Stimulated activated CD4-positive, alpha-beta T cell treated with anti-CD3 and anti-CD28 coated beads, Interleukin-2, amount 100 ng/mL, for 4 hours (primary cell): ENCODE results near the gene UBQLN4.

ENCODE experiments used
- DNase-seq: peaks from one replicate; pipeline ENCODE4 v3.0.0-alpha.2; 2020; ENCODE audit warnings: low read depth

The UBQLN4 gene

DNA sequence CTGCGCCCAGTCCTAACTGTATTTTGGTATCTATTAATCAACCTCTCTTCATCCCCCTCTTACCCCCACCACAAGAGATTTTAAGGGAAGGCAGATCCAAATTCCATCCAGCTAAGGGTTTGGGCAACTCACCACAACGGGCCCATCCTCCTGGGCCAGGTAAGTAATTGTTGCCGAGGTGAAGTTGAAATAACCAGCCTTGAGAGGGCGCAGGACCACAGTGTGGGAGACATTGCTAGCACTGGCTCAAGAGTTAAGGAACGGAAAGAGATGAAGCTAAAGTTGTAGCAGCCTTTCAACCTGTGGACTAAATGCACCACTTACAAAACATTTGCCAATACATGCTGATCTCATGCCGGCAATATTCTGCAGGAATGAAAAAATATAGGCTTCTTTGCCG, 38.8 kb downstream of the UBQLN4 start:
- no peak for DNase-seq

DNA sequence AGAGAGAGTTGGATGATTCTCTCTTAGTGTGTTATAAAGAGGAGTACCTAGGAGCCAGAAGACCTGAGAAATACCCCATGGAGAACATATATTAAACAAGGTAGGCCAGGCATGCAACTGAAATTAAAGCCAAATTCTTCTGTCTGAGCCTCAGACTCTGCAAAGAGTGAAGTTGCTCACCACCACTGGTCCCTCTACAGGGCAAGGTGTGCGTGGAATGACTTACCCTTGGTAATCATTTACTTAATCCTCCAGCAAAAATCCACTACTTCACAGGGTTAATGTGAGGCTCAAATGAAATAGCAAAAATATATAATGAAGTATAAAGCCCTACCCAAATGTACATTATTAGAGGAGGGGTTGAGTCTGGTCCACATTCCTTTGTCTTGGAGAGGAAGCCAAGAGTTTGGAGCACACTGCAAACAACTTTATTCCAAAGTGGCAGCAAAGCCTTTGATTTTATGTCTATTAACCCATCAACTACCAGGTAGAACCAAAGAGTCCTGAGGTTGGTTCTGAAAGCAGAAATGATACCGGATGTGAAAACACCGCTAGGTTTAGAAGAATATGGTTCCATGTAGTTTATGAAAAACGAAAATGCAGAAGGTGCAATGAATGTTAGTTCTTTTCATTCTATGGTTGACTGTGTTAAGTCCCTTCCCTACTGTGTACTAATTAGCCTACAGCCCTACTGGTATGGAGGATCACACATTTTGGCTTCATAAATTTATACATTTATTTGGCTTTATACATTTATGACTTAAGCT, 41.4 kb downstream of the UBQLN4 start:
- DNase-seq = no peak

DNA sequence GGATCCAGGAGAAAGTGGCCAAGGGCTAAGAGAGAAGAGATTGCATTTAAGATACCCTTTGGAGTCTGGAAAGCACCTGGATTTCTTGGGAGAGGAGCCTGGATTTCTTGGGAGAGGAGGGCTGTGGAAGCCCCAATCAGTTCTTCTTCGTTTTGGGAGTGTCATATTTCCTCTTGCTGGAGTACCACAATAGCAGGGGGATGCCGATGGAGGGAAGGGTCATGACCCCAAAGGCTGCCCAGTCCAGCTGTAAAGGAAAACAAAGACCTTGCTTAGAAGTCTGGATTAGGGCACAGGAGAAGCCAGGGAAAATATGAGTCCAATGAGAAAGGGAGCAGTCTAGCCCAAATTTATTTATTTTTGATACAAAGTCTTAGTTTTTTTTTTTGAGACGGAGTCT, 44.2 kb downstream of the UBQLN4 start:
- no peak for DNase-seq

DNA sequence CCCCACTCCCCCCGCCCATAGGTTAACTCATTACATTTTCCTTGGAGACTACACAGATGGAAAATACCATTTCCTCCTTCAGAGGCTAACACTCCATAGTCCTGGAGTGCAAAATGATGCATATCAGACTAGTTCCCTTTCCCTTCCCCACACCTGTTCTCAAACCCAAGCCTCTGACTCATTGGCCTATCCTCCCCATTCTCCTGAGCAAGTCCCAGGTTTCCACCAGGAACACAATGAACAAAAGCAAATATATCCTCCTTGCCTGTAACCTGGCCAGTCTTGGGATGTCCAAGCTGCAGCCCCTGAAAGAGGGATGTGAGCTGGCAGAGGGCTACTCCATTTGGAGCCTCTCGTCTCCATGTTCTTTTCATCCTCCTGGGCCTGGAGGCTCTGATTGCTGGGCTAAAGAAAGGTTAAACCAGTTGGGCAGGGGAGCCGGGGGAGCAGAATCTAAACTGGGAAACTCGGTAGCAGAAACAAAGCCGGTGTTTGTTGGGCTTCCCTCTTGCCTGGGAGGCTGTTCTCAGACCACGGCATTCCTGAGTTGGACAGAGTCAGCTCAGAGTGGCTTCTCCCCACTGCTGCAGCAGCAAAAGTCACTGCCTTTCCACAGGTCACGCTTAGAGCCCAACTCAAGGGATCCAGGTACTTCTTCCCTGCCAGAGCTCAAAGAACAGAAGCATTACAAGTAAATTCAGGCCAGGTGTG, 46.8 kb downstream of the UBQLN4 start:
- DNase-seq = no peak

DNA sequence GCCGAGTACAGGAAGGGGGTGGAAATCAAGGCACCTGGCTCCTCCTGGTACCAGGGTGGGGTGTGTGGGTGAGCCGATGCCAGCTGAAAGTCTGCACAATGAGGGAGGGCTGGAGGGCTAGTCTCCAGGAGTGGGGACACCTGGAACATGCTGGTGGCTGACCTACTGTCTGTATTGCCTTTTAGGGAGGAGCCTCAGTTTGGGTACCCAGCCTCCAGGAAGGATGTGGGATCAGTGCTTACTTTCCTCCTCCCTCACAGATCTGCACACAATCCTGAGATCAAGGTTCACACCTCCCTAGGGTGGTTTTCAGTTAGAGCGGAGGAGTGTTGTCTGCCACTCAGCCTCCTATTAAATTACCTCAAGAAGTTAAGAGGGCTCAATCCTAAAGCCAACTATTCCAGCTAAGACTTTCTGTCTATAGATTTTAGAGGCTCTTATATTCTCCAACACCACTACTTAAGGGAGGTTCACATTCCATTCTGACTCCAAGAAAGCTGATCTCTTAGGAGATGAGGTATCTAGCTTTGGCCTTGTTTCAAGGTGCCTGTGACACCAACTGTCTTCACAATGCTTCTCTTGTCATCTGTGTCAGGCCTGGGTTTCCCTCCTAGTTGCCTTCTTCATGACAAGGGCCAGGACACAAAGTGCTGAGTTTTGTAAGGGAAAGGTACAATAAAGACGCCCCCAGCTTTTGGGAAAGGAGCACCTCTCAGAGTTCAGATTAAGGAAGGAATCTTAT, 48.6 kb downstream of the UBQLN4 start:
- DNase-seq = no peak

DNA sequence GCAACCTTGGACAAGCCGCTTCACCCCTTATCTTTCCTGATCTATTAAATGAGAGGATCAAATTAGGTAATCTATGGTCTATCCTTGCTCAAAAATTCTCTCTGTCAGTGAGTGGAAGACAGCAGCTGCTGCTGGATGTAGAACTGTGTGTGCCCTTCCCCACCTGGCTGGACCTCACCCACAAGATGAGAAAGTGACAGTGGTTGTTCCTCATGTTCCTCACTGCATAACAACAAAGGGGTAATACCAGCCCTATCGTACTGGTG, 49.7 kb downstream of the UBQLN4 start:
- DNase-seq = no peak

DNA sequence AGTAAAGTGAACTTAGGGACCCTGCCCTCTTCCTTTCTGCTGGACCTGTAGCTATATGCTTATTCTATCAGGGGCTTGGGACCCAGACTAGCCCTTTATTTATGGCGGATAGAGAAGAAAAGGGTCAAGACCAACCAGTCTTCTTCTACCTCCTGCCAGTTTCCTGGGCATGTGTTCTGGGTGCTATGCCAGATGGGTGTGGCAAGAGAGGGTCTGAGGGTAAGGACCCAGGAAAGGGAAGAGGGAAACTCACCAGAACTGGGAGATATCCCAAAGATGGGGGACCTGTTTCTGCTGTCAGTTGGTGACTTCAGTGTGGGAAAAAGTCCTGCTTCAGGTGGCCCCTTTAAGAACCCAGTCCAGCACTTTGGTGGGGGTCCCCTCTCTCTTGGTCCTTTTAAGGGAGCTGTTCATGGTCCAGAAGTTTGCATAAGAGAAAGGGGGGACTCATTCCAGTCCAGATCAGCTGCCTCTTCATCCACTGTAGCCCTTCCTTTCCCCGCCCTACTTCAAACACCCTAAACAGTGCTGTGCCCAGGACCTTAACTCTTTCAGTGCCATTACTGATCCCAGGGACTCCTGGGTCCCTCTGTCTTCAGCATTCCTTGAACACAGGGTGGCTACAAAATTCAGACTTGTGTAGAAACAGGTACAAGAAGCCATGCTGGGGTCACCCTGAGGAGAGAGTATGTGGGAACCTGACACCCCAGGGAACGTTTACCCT, 51.2 kb downstream of the UBQLN4 start:
- DNase-seq = no peak

DNA sequence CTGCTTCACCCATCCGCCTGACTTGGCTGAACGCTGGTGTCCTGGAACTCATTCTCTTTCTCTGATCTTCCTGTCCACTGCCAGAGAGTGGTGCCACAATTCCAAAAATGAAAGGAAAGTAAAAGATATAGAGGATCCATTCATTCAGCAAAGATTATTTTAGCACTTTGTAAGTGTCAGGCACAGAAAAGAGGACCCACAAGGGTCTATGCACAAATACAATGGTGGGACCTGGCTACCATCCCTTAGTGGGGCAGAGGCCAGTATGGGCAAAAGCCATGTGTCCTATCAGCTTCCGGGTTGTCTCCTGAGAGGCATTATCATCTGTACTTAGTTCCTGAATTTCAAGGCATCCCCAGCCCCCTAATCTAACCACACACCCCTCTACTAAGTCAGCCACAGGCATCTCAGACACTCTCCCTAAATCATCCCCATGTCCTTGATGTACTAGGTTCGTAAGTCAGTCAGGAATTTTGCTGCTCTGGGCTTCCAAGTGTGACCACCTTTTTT, 51.9 kb downstream of the UBQLN4 start:
- DNase-seq = no peak

DNA sequence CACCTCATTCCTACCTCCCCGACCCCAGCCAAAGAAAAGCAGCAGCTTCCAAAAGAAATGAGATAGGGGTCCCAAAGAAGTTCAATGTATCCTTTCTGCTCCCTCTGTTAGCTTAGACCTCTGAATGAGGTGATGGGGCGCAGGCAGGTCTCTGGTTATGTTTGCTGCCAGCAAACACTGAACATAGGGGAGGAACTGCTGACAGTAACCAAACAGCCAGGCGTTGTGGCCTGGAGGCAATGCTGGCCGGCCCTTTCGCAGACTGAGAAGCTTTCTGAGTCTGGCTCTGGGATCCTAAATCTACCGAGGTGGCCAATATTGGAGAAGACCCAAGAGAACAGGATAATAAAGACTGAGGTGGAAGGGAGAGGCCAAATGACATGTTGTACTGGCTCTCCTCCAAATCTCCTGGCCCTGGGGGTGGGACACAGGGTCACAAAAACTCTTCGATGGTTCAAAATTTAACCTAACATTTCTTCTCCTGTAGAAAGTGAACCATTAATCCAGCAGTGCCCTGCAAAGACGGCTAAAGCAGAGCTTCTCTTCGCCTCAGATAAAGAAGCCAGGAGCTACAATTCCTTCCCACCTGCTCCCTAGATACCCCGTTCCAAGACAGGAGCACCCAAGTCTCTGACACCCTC, 52.5 kb downstream of the UBQLN4 start:
- DNase-seq = no peak

DNA sequence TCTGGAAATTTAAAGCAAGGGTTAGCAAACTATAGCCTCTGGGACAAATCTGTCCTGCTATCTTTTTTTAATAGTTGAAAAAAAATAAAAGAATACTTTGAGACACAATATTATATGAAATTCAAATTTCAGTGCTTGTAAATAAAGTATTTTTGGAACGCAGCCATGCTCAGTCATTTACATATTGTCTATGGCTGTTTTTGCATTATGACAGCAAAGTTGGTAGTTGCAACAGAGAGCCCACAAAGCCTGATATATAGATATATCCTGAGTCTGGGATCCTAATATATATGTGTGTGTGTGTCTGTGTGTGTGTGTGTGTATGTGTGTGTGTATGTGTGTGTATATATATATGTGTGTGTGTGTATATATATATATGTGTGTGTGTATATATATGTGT, 53.6 kb downstream of the UBQLN4 start:
- no peak for DNase-seq

DNA sequence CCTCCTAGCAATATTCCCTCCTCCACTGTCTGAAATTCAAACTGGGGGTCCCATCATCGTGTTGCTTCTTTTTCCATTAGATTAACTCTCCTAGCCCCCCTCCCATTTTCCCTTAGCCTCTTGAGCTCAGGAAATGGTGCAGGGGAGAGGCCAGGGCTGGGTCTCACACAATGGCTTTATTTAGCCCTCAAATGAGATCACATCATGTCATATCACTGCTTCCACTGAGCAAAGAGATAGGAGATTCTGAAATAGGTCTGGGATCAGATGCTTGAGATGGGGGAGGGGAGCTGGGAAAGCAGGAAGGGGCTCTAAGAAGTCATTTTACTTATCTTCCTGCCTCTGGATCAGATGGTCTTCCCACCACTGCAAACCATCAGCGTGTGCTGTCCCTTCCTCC, 57.4 kb downstream of the UBQLN4 start:
- DNase-seq = no peak

DNA sequence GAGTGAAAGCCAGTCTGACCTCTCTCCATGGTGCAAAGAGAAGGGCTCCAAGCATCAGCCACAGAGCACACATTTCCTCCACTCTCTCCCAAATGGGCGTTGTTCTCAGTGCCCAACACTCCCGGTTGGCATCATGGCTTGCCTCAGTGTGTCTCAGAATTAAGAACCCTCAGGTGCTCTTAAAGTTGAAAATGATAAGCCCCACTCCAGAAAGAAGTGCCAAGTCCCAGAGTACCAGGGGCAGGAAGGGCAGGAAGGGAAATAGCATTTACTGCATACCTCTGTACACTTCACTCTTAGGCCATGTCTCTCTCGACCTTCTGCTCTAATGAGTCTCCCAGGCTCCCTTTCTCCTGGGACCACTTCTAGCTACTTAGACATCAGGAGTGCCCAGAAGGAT, 60.0 kb downstream of the UBQLN4 start:
- DNase-seq = no peak

DNA sequence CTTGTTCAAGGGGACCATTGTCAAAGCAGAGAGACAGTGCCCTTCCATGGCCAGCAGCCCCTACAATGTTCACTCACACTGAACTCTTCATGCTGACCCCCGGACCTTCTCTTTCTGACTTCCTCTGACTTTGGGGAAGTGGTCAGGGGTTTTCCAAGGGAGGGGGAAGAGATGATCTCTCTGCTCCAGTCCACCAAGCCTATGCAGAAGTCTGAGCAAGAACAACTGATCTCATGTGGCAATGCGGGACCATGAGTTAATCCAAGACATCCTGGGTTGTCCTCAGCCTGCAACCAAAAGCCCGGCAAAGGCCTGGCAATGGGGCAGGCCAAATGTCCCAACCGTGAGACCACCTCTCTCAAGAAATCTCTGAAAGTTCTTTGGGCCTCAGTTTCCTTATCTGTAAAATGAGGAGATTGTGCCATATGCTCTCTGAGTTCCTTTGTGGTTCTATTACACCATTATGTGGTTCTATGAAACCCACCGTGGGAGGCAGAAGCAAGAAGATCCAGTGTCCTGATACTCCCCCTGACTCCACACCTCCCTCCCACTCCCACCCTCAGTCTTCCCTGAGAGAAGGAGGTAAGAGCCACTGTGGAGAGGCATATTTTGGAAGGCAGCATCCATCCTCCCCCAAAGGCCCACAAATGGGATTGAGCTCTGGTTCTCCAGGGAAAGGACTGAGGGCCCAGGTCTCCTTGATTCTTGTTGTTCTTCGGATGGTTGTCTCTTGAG, 63.4 kb downstream of the UBQLN4 start:
- DNase-seq = no peak

DNA sequence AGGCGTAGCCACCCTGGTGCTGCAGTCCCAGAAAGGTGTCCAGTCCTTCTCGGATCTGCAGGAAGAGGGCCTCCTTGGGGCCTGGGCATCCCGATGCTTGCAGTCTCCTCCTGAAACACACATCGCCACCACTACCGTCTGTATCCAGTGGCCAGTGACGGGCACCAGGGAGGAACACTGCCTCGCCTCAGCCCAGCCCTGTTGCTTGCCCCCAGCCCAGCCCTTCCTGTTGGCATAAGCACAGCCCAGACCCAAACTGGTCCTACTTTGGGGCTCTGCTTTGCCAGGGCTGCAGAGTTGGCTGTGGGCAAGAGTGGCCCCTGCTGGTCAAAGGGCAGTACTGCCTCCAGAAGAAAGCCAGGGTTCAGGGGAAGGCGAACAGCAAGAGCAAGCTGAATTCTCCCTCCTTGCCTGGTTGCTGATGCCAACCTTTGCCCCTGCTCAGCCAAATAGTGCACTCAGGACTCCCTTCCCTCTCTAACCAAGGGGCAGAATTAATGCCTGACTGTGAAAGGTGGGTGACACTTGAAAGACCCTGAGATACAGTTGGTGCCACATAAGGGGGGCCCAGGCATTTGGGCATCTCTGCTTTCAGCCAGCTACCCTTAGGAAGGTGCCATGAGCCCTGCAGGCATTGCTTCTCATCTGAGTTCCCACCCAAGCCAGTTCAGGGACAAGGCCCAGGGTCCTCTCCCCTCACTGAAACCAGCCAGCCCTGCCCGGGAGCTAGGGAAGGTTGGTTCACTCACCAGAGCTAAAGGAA, 64.2 kb downstream of the UBQLN4 start:
- DNase-seq = peak; percentile 70
